Activated T-cell treated with anti-CD3 and anti-CD28 coated beads for 24 hours (primary cell): Measurements from ENCODE around the gene FBF1.

Experiments
- DNase-seq: peaks from one replicate; pipeline ENCODE4 v3.0.0-alpha.2; 2020; ENCODE audit warnings: low read depth

Gene FBF1

GRCh38 chr17:75959051-75959838 lies 18.4 kb upstream of the FBF1 start:
- no peak for DNase-seq

- DNase-seq, result no peak
Observed at GRCh38 chr17:75950855-75951554, 10.2 kb upstream of the FBF1 start.

- no peak for DNase-seq
Observed at GRCh38 chr17:75950421-75950820, 9.6 kb upstream of the FBF1 start.

GRCh38 chr17:75945211-75945610 lies 4.4 kb upstream of the FBF1 start:
- DNase-seq, result no peak

- no peak for DNase-seq
Observed at GRCh38 chr17:75943491-75943890, 2.6 kb upstream of the FBF1 start.

GRCh38 chr17:75942473-75942872 lies 1.6 kb upstream of the FBF1 start:
- DNase-seq, result no peak

GRCh38 chr17:75941442-75941819 lies 589 bp upstream of the FBF1 start:
- DNase-seq, result no peak

GRCh38 chr17:75937652-75938051 lies 3.2 kb downstream of the FBF1 start:
- no peak for DNase-seq

GRCh38 chr17:75933808-75934207 lies 7.0 kb downstream of the FBF1 start:
- DNase-seq, result no peak

- no peak for DNase-seq
Observed at GRCh38 chr17:75932852-75933251, 8.0 kb downstream of the FBF1 start.

- DNase-seq, result no peak
Observed at GRCh38 chr17:75931062-75931461, 9.8 kb downstream of the FBF1 start.

- no peak for DNase-seq
Observed at GRCh38 chr17:75927286-75927922, 13.4 kb downstream of the FBF1 start.

GRCh38 chr17:75926456-75926855 lies 14.4 kb downstream of the FBF1 start:
- no peak for DNase-seq

- no peak for DNase-seq
Observed at GRCh38 chr17:75925912-75926311, 14.9 kb downstream of the FBF1 start.

GRCh38 chr17:75925103-75925502 lies 15.7 kb downstream of the FBF1 start:
- DNase-seq, result no peak

- DNase-seq, result no peak
Observed at GRCh38 chr17:75922963-75923874, 17.6 kb downstream of the FBF1 start.

GRCh38 chr17:75922173-75922961 lies 18.5 kb downstream of the FBF1 start:
- no peak for DNase-seq

GRCh38 chr17:75921596-75921995 lies 19.2 kb downstream of the FBF1 start:
- no peak for DNase-seq

- DNase-seq, result no peak
Observed at GRCh38 chr17:75920045-75920560, 20.7 kb downstream of the FBF1 start.

- DNase-seq, result no peak
Observed at GRCh38 chr17:75919611-75920010, 21.2 kb downstream of the FBF1 start.

- no peak for DNase-seq
Observed at GRCh38 chr17:75917917-75918445, 22.9 kb downstream of the FBF1 start.
